Nasal cavity respiratory epithelium epithelial cell of viscerocranial mucosa (primary cell): ENCODE results near the gene CTAGE15. TPM values are rescaled to one million over a fixed set of nuclear protein-coding genes. Genes with fewer than 3 reads are reported as not detected.

Experiments used
- total RNA-seq: library from RNA; depleted of rRNA; stranded (reverse); fragments of >200 nt; gene quantifications from 2 replicates; pipeline ENCODE4 v1.2.3, GENCODE V29; 2014

The CTAGE15 gene, protein sequence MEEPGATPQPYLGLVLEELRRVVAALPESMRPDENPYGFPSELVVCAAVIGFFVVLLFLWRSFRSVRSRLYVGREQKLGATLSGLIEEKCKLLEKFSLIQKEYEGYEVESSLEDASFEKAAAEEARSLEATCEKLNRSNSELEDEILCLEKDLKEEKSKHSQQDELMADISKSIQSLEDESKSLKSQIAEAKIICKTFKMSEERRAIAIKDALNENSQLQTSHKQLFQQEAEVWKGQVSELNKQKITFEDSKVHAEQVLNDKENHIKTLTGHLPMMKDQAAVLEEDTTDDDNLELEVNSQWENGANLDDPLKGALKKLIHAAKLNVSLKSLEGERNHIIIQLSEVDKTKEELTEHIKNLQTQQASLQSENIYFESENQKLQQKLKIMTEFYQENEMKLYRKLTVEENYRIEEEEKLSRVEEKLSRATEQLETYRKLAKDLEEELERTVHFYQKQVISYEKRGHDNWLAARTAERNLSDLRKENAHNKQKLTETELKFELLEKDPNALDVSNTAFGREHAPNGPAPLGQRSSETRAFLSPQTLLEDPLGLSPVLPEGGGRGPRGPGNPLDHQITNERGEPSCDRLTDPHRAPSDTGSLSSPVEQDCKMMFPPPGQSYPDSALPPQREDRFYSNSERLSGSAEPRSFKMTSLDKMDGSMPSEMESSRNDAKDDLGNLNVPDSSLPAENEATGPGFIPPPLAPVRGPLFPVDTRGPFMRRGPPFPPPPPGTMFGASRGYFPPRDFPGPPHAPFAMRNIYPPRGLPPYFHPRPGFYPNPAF
- 1.0 TPM in 1 of 2 replicates, not detected in the other for total RNA-seq

GRCh38 chr7:143571501-143571900 lies at the start of gene CTAGE15:
TSS of gene CTAGE15 (plus strand) at chr7:143571801. CDS start at chr7:143571818, 17 bp downstream.

DNA sequence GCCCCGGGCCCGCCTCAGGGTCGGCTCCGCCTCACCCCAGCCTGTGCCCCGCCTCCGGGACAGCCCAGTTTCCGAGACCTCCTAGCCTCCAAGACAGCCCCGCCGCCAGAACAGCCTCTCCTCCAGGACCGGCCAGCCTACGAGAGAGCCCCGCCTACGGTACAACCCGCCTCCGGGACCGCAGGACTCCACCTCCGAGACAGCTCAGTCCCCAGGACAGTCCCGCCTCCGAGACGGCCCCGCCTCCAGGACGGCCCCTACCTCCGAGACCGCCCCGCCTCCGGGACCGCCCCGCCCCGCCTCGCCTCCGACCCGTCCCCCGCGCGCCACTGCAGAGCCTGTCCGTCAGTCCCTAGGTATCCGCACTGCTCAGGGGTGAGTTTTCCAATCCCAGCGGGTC lies 49.0 kb downstream of the CTAGE15 start, which contains the start of gene TCAF2:
Gene TCAF2 (plus strand): TSS at position 329 of the 400 bp plus-strand sequence.

Other genes starting within 250 kb of the CTAGE15 start
- 0.34 and 0.36 TPM in 2 replicates for gene FAM131B, start 209.1 kb upstream of the CTAGE15 start, total RNA-seq
- 16.1 and 85.2 TPM in 2 replicates for gene ZYX, start 190.5 kb upstream of the CTAGE15 start, total RNA-seq
- 24.3 and 53.9 TPM in 2 replicates for gene EPHA1, start 162.9 kb upstream of the CTAGE15 start, total RNA-seq
- not detected in 2 replicates for gene TAS2R60, start 128.3 kb upstream of the CTAGE15 start, total RNA-seq
- 0.07 TPM in 1 of 2 replicates, not detected in the other for gene TAS2R41, start 93.9 kb upstream of the CTAGE15 start, total RNA-seq
- gene TCAF2, start 49.2 kb downstream of the CTAGE15 start, total RNA-seq: 0.34 and 4.5 TPM in 2 replicates
- 1.00 TPM in 1 of 2 replicates, not detected in the other for gene CTAGE6, start 185.9 kb downstream of the CTAGE15 start, total RNA-seq